Activated CD4-positive, alpha-beta T cell treated with anti-CD3 and anti-CD28 coated beads for 24 hours (primary cell): Measurements from ENCODE around the gene PLN.

Experiments
- DNase-seq, 2 donors: peaks; one replicate each; pipeline ENCODE4 v3.0.0-alpha.2; 2020; ENCODE audit warnings: low read depth in 2 of 2

The PLN gene

GRCh38 chr6:118548136-118548535 lies at the start of gene PLN:
PLN (plus strand) TSS chr6:118548296; CDS start chr6:118558922, 10,626 bp downstream.
- no peak for DNase-seq

- no peak for DNase-seq
Measured at GRCh38 chr6:118500130-118501015, 47.7 kb upstream of the PLN start.

- no peak for DNase-seq
Measured at GRCh38 chr6:118501099-118501498, 47.0 kb upstream of the PLN start.

GRCh38 chr6:118501765-118502164 lies 46.3 kb upstream of the PLN start:
- DNase-seq, result no peak

GRCh38 chr6:118502169-118502568 lies 45.9 kb upstream of the PLN start:
- DNase-seq, result no peak

GRCh38 chr6:118504611-118505010 lies 43.5 kb upstream of the PLN start:
- no peak for DNase-seq

- DNase-seq, result no peak
Measured at GRCh38 chr6:118505656-118506055, 42.4 kb upstream of the PLN start.

GRCh38 chr6:118506071-118506638 lies 41.9 kb upstream of the PLN start:
- no peak for DNase-seq

GRCh38 chr6:118507636-118508035 lies 40.5 kb upstream of the PLN start:
- no peak for DNase-seq

GRCh38 chr6:118509009-118509617 lies 39.0 kb upstream of the PLN start:
- DNase-seq, result no peak

- no peak for DNase-seq
Measured at GRCh38 chr6:118511930-118512715, 36.0 kb upstream of the PLN start.

- no peak for DNase-seq
Measured at GRCh38 chr6:118514689-118515088, 33.4 kb upstream of the PLN start.

GRCh38 chr6:118522422-118522821 lies 25.7 kb upstream of the PLN start:
- no peak for DNase-seq

GRCh38 chr6:118523216-118523615 lies 24.9 kb upstream of the PLN start:
- no peak for DNase-seq

- DNase-seq, result no peak
Measured at GRCh38 chr6:118524686-118525085, 23.4 kb upstream of the PLN start.

GRCh38 chr6:118525913-118526780 lies 21.9 kb upstream of the PLN start:
- DNase-seq, result no peak

- no peak for DNase-seq
Measured at GRCh38 chr6:118528129-118528528, 20.0 kb upstream of the PLN start.

GRCh38 chr6:118529756-118530155 lies 18.3 kb upstream of the PLN start:
- no peak for DNase-seq

- DNase-seq, result no peak
Measured at GRCh38 chr6:118530942-118531341, 17.2 kb upstream of the PLN start.

- no peak for DNase-seq
Measured at GRCh38 chr6:118535176-118535844, 12.8 kb upstream of the PLN start.

GRCh38 chr6:118536478-118536877 lies 11.6 kb upstream of the PLN start:
- DNase-seq, result no peak
